IMR-90 (cell line): Measurements from ENCODE around the gene PLA2G3. TPM values are rescaled to one million over a fixed set of nuclear protein-coding genes. Genes with fewer than 3 reads are reported as not detected.
A peak's percentile ranks its signal among the peaks of the same experiment; 100 is the strongest.

Experiments used
- ATAC-seq: fragments of 200-7000 bp; cut with Tn5 transposase; 2 replicates; pipeline ENCODE4 v1.9.1; 2020; ENCODE audit warnings: low read depth, mild to moderate bottlenecking, moderate library complexity
- BruUV-seq: library from RNA; stranded (reverse); fragments of 400-500 nt; replicated peaks from 2 replicates; lab custom pipeline; 2021; lab: Mats Ljungman, UMichigan
- CTCF ChIA-PET: fragments of 300-600 bp; formaldehyde crosslinking; extraction: SDS; loops from one replicate; lab custom pipeline; 2021; ENCODE audit warnings: antibody characterized with exemption; lab: Yijun Ruan, JAX
- POLR2A ChIA-PET: fragments of 300-600 bp; sonication (Branson Sonifier 250); formaldehyde crosslinking; loops from one replicate; lab custom pipeline; 2022; ENCODE audit warnings: antibody characterized with exemption; ENCODE audit not compliant: unreplicated experiment; lab: Charles Lee
- DNase-seq: peaks from one replicate; pipeline ENCODE4 v3.0.0; 2013
- H2AFZ ChIP-seq: replicated peaks from 2 replicates; pipeline ENCODE3; 2013; ENCODE audit warnings: low read length, mild to moderate bottlenecking; ENCODE audit not compliant: poor library complexity
- H2AK5ac ChIP-seq: 2 replicates; pipeline ENCODE4 v1.6.1; 2013; ENCODE audit warnings: low read depth, low read length, inconsistent platforms
- H2AK9ac ChIP-seq: replicated peaks from 2 replicates; pipeline ENCODE3; 2013; ENCODE audit warnings: mild to moderate bottlenecking, low read depth, low read length, moderate library complexity; ENCODE audit not compliant: poor library complexity
- H2BK120ac ChIP-seq: 2 replicates; pipeline ENCODE4 v1.6.1; 2013; ENCODE audit warnings: low read depth, low read length, inconsistent platforms
- H2BK15ac ChIP-seq: 3 replicates; pipeline ENCODE4 v1.6.1; 2013; ENCODE audit warnings: low read depth, low read length, inconsistent platforms
- H2BK20ac ChIP-seq: 2 replicates; pipeline ENCODE4 v1.6.1; 2013; ENCODE audit warnings: low read depth, mild to moderate bottlenecking, inconsistent platforms, low read length, moderate library complexity
- H2BK5ac ChIP-seq: 2 replicates; pipeline ENCODE4 v1.6.1; 2013; ENCODE audit warnings: mild to moderate bottlenecking, low read depth, low read length, inconsistent platforms; ENCODE audit not compliant: poor library complexity, severe bottlenecking
- H3K14ac ChIP-seq: replicated peaks from 2 replicates; pipeline ENCODE4 v1.6.1; 2013; ENCODE audit warnings: low read depth, low read length, inconsistent platforms
- H3K18ac ChIP-seq: 2 replicates; pipeline ENCODE4 v1.6.1; 2013; ENCODE audit warnings: low read depth, low read length, control low read depth
- H3K23ac ChIP-seq: 2 replicates; pipeline ENCODE4 v1.6.1; 2013; ENCODE audit warnings: low read depth, low read length, inconsistent platforms
- H3K27ac ChIP-seq: 2 replicates; pipeline ENCODE4 v1.5.1; 2013; ENCODE audit warnings: mild to moderate bottlenecking, control low read depth, low read length; ENCODE audit not compliant: insufficient read depth
- H3K27me3 ChIP-seq: 2 replicates; pipeline ENCODE4 v1.6.1; 2013; ENCODE audit warnings: low read length; ENCODE audit not compliant: control insufficient read depth, insufficient read depth
- H3K36me3 ChIP-seq: 2 replicates; pipeline ENCODE4 v1.6.1; 2013; ENCODE audit warnings: low read length, mixed read lengths; ENCODE audit not compliant: control insufficient read depth, insufficient read depth
- H3K4ac ChIP-seq: 2 replicates; pipeline ENCODE4 v1.6.1; 2013; ENCODE audit warnings: low read depth, low read length, inconsistent platforms
- H3K4me1 ChIP-seq: 2 replicates; pipeline ENCODE4 v1.6.1; 2013; ENCODE audit warnings: low read length, mixed read lengths; ENCODE audit not compliant: control insufficient read depth, insufficient read depth
- H3K4me2 ChIP-seq: 2 replicates; pipeline ENCODE4 v1.6.1; 2013; ENCODE audit warnings: low read depth, mild to moderate bottlenecking, control low read depth, low read length, moderate library complexity
- H3K4me3 ChIP-seq: 2 replicates; pipeline ENCODE4 v1.5.1; 2013; ENCODE audit warnings: low read depth, mild to moderate bottlenecking, control low read depth, low read length, moderate library complexity; ENCODE audit not compliant: insufficient read depth
- H3K56ac ChIP-seq: 2 replicates; pipeline ENCODE4 v1.6.1; 2013; ENCODE audit warnings: low read length, inconsistent platforms; ENCODE audit not compliant: insufficient read depth; ENCODE audit errors: extremely low read depth
- H3K79me1 ChIP-seq, 2 experiments: 2 replicates each; pipeline ENCODE4 v1.6.1; 2013; ENCODE audit warnings: low read length in 2 of 2, inconsistent platforms in 1 of 2, low read depth in 1 of 2
- H3K9ac ChIP-seq: 2 replicates; pipeline ENCODE4 v1.6.1; 2013; ENCODE audit warnings: low read depth, low read length, control low read depth
- H3K9me1 ChIP-seq: 2 replicates; pipeline ENCODE4 v1.6.1; 2013; ENCODE audit warnings: low read length, inconsistent platforms; ENCODE audit not compliant: insufficient read depth
- H3K9me3 ChIP-seq: 2 replicates; pipeline ENCODE4 v1.6.1; 2013; ENCODE audit warnings: low read length; ENCODE audit not compliant: control insufficient read depth, insufficient read depth
- H4K20me1 ChIP-seq: 2 replicates; pipeline ENCODE4 v1.6.1; 2013; ENCODE audit warnings: low read length, inconsistent platforms; ENCODE audit not compliant: insufficient read depth
- H4K5ac ChIP-seq: 2 replicates; pipeline ENCODE4 v1.6.1; 2013; ENCODE audit warnings: mild to moderate bottlenecking, low read depth, low read length, control low read depth
- H4K8ac ChIP-seq, 2 experiments: 2 replicates each; pipeline ENCODE4 v1.6.1; 2013; ENCODE audit warnings: low read depth in 2 of 2, low read length in 2 of 2, control low read depth in 1 of 2, inconsistent platforms in 1 of 2
- H4K91ac ChIP-seq: 2 replicates; pipeline ENCODE4 v1.6.1; 2013; ENCODE audit warnings: low read depth, low read length, inconsistent platforms; ENCODE audit not compliant: insufficient read depth
- CEBPB ChIP-seq: IDR thresholded peaks from 2 replicates; pipeline ENCODE4 v1.6.1; 2012; ENCODE audit warnings: low read depth, low read length, improper control_type of control experiment
- ELK1 ChIP-seq: fragments of 150-350 bp; IDR thresholded peaks from 2 replicates; pipeline ENCODE4 v1.6.1; 2016; ENCODE audit warnings: low read depth, mild to moderate bottlenecking, low read length, moderate library complexity, borderline replicate concordance
- WGBS, 2 experiments: methylation state at CpG; one replicate each; pipeline versions ENCODE4 v1.1.5 to v1.1.7; 2013; ENCODE audit warnings: missing lambda C conversion rate in 2 of 2; ENCODE audit not compliant: insufficient read length in 1 of 2; ENCODE audit errors: extremely low coverage in 2 of 2; 5-methylcytosine and 5-hydroxymethylcytosine counted together
- dilution Hi-C: fragments of 300-500 bp; cut with HindIII; formaldehyde crosslinking; loops from one replicate; pipeline ENCODE4 v1.14.3; 2018; ENCODE audit warnings: low sequenced_read_pairs; ENCODE audit not compliant: unreplicated experiment
- in situ Hi-C: fragments of 300-500 bp; cut with MboI; formaldehyde crosslinking; loops from 3 replicates; pipeline ENCODE4 v1.14.3; 2019; ENCODE audit warnings: low sequenced_read_pairs, inconsistent platforms, mixed read lengths
- intact Hi-C: fragments of 100-400 bp; cut with micrococcal nuclease; formaldehyde crosslinking; loops from 2 replicates; pipeline ENCODE4 v1.10.0; 2022
- polyA plus RNA-seq, 3 experiments: library from polyadenylated mRNA; depleted of rRNA; stranded (reverse); fragments of >200 nt; gene quantifications; 2 replicates each; pipeline ENCODE4 v1.2.3, GENCODE V29; 2012; ENCODE audit warnings: low replicate concordance in 1 of 3
- total RNA-seq: library from RNA; depleted of rRNA; stranded (reverse); fragments of >200 nt; gene quantifications from 2 replicates; pipeline ENCODE4 v1.2.3, GENCODE V29; 2012

The PLA2G3 gene
- total and polyA plus RNA-seq, 2 of the 4 experiments (the other 2 are of a cell fraction), result under 0.01 to 0.12 TPM

GRCh38 chr22:31103899-31104694 lies 36.2 kb downstream of the PLA2G3 start:
- no peak for DNase-seq
- POLR2A ChIA-PET, result interaction anchor here (0.5 kb wide), 1 partner anchor 7 kb away, joined by 10 read pairs; no protein-coding TSS in a partner anchor
- Histone ChIP-seq H3K56ac (no peak overlapping the region), H3K4ac (peak overlapping the region; percentile 96), H3K27ac (peak overlapping the region; percentile 40), H2AK5ac (peak overlapping the region; percentile 84), H2BK20ac (no peak overlapping the region), H3K9me1 (peaks cover 25% of the 10 kb centered on the region), H3K4me2 (no peak overlapping the region), H3K27me3 (no peaks in the 10 kb centered on the region), H2AK9ac (peak overlapping the region; percentile 81), H3K36me3 (peaks cover 46% of the 10 kb centered on the region), H4K20me1 (peaks cover 25% of the 10 kb centered on the region), H2BK15ac (no peak overlapping the region), H2BK5ac (peak overlapping the region; percentile 76), H3K4me1 (peaks cover 49% of the 10 kb centered on the region), H3K79me1 (peaks cover 15 to 64% of the 10 kb centered on the region in 2 experiments; a peak in 3 of 4 replicates), H3K14ac (peak overlapping the region; percentile 63; the same call in 1 of the 2 replicates), H4K91ac (0 out of 2 replicates have a peak overlapping the region, but pooled peaks have one; percentile 16), H4K5ac (peak overlapping the region; percentile 8; the same call in 1 of the 2 replicates), H3K9me3 (no peaks in the 10 kb centered on the region), H3K9ac (no peak overlapping the region; the same call in 1 of the 2 replicates), H3K4me3 (no peak overlapping the region), H3K18ac (no peak overlapping the region; the same call in 1 of the 2 replicates), H3K23ac (peak overlapping the region; percentile 12; the same call in 1 of the 2 replicates), H2AFZ (peak overlapping the region; percentile 43), H2BK120ac (no peak overlapping the region; the same call in 1 of the 2 replicates), H4K8ac (peak overlapping the region in 1 of 2 experiments; percentile 62; a peak in 2 of 4 replicates)
- in situ Hi-C loops (no loop called here), dilution Hi-C loops (no loop called here), intact Hi-C loops (no loop called here)
- BruUV-seq, result no TSS peak
- CTCF ChIA-PET, result no interaction called here
- WGBS, 2 experiments, result 77% methylated on average over 14 of the region's 33 CpGs; no CpG with 5 or more reads in 1 of the 2 experiments
- TF ChIP-seq CEBPB (peak; percentile 76), ELK1 (no peak)
- no peak for ATAC-seq
